HEK293 (cell line): ENCODE data around the gene ELFN1.

ENCODE experiments used
- CTCF ChIA-PET: fragments of 350-600 bp; formaldehyde crosslinking; extraction: SDS; loops from one replicate; lab custom pipeline; 2021; ENCODE audit warnings: antibody characterized with exemption; lab: Yijun Ruan, JAX
- POLR2A ChIA-PET: fragments of 300-600 bp; formaldehyde crosslinking; extraction: SDS; loops from one replicate; lab custom pipeline; 2020; ENCODE audit warnings: antibody characterized with exemption, inconsistent platforms; lab: Yijun Ruan, JAX
- H3K27ac ChIP-seq: fragments of 200-500 bp; sonication (Bioruptor generic); 2 replicates; pipeline ENCODE4 v1.5.1; 2014; ENCODE audit warnings: low read depth, low read length, control low read depth, inconsistent platforms; ENCODE audit errors: extremely low read depth
- H3K36me3 ChIP-seq, 2 experiments: fragments of 200-500 bp in 1 of 2; sonication (Bioruptor generic) in 1 of 2; 1 replicate in 1 of 2; 2 replicates in 1 of 2; pipeline ENCODE4 v1.5.1; 2014 to 2017; ENCODE audit warnings: inconsistent platforms in 2 of 2, low read length in 2 of 2; ENCODE audit not compliant: control insufficient read depth in 2 of 2, insufficient read depth in 1 of 2
- H3K4me1 ChIP-seq: fragments of 200-500 bp; sonication (Bioruptor generic); 2 replicates; pipeline ENCODE4 v1.5.1; 2014; ENCODE audit warnings: mild to moderate bottlenecking, low read length, inconsistent platforms; ENCODE audit not compliant: control insufficient read depth, insufficient read depth
- H3K4me3 ChIP-seq: 2 replicates; pipeline ENCODE4 v1.5.1; 2011; ENCODE audit warnings: low read depth, mild to moderate bottlenecking, control low read depth, low read length, moderate library complexity
- H3K9me3 ChIP-seq: fragments of 200-500 bp; sonication (Bioruptor generic); 2 replicates; pipeline ENCODE4 v1.5.1; 2014; ENCODE audit warnings: low read depth, low read length, inconsistent platforms; ENCODE audit not compliant: control insufficient read depth, insufficient read depth
- AEBP2 ChIP-seq: fragments of 450-650 bp; formaldehyde crosslinking; IDR thresholded peaks from 2 replicates; pipeline ENCODE4 v1.5.1; 2016; ENCODE audit warnings: missing biosample characterization, missing genetic modification characterization, borderline replicate concordance
- GFI1B ChIP-seq: fragments of 450-650 bp; formaldehyde crosslinking; IDR thresholded peaks from 2 replicates; pipeline ENCODE4 v1.5.1; 2016; ENCODE audit warnings: missing biosample characterization, missing genetic modification characterization
- HOXA7 ChIP-seq: sonication (generic); formaldehyde crosslinking; IDR thresholded peaks from 2 replicates; pipeline ENCODE4 v1.8.1; 2022; ENCODE audit warnings: missing genetic modification reagents, borderline replicate concordance
- IKZF3 ChIP-seq: fragments of 450-650 bp; IDR thresholded peaks from 2 replicates; pipeline ENCODE4 v1.5.0; 2018; ENCODE audit warnings: missing biosample characterization, mild to moderate bottlenecking, missing genetic modification characterization, moderate library complexity
- PBX3 ChIP-seq: sonication (generic); formaldehyde crosslinking; IDR thresholded peaks from 2 replicates; pipeline ENCODE4 v1.8.1; 2022; ENCODE audit warnings: mild to moderate bottlenecking, moderate library complexity, missing genetic modification reagents
- REPIN1 ChIP-seq: fragments of 450-650 bp; formaldehyde crosslinking; IDR thresholded peaks from 2 replicates; pipeline ENCODE4 v1.5.1; 2017; ENCODE audit warnings: missing biosample characterization, missing genetic modification characterization, low read depth
- SP2 ChIP-seq: fragments of 450-650 bp; formaldehyde crosslinking; IDR thresholded peaks from 2 replicates; pipeline ENCODE4 v1.5.1; 2016; ENCODE audit warnings: missing biosample characterization, missing genetic modification characterization
- TCF7L2 ChIP-seq: IDR thresholded peaks from 2 replicates; pipeline ENCODE4 v1.6.1; 2011; ENCODE audit warnings: low read depth, mild to moderate bottlenecking, inconsistent platforms, low read length, moderate library complexity, borderline replicate concordance
- ZBTB20 ChIP-seq: fragments of 450-650 bp; formaldehyde crosslinking; IDR thresholded peaks from 2 replicates; pipeline ENCODE4 v1.5.1; 2016; ENCODE audit warnings: missing biosample characterization, missing genetic modification characterization
- ZBTB7A ChIP-seq: fragments of 450-650 bp; formaldehyde crosslinking; IDR thresholded peaks from 2 replicates; pipeline ENCODE4 v1.5.1; 2016; ENCODE audit warnings: low read depth, missing biosample characterization, missing genetic modification characterization
- ZNF10 ChIP-seq: fragments of 450-650 bp; formaldehyde crosslinking; IDR thresholded peaks from 2 replicates; pipeline ENCODE4 v1.5.1; 2017; ENCODE audit warnings: missing biosample characterization, missing genetic modification characterization
- ZNF114 ChIP-seq: fragments of 450-650 bp; formaldehyde crosslinking; IDR thresholded peaks from 2 replicates; pipeline ENCODE4 v1.5.0; 2017; ENCODE audit warnings: missing biosample characterization, missing genetic modification characterization
- ZNF133 ChIP-seq: fragments of 450-650 bp; formaldehyde crosslinking; IDR thresholded peaks from 2 replicates; pipeline ENCODE4 v1.5.1; 2016; ENCODE audit warnings: missing biosample characterization, missing genetic modification characterization
- ZNF148 ChIP-seq: fragments of 450-650 bp; formaldehyde crosslinking; IDR thresholded peaks from 2 replicates; pipeline ENCODE4 v1.5.0; 2017; ENCODE audit warnings: missing biosample characterization, missing genetic modification characterization, borderline replicate concordance
- ZNF394 ChIP-seq: fragments of 450-650 bp; formaldehyde crosslinking; IDR thresholded peaks from 2 replicates; pipeline ENCODE4 v1.5.1; 2016; ENCODE audit warnings: missing biosample characterization, missing genetic modification characterization, mild to moderate bottlenecking, moderate library complexity, borderline replicate concordance
- ZNF423 ChIP-seq: fragments of 450-650 bp; formaldehyde crosslinking; IDR thresholded peaks from 2 replicates; pipeline ENCODE4 v1.5.1; 2016; ENCODE audit warnings: missing biosample characterization, missing genetic modification characterization
- ZNF529 ChIP-seq: fragments of 450-650 bp; formaldehyde crosslinking; IDR thresholded peaks from 2 replicates; pipeline ENCODE4 v1.5.1; 2017; ENCODE audit warnings: missing genetic modification characterization, missing biosample characterization; ENCODE audit not compliant: insufficient replicate concordance
- ZNF544 ChIP-seq: fragments of 450-650 bp; formaldehyde crosslinking; IDR thresholded peaks from 2 replicates; pipeline ENCODE4 v1.5.0; 2017; ENCODE audit warnings: missing biosample characterization, missing genetic modification characterization
- ZNF580 ChIP-seq: fragments of 450-650 bp; formaldehyde crosslinking; IDR thresholded peaks from 2 replicates; pipeline ENCODE4 v1.5.1; 2016; ENCODE audit warnings: missing biosample characterization, missing genetic modification characterization
- ZNF626 ChIP-seq: fragments of 450-650 bp; sonication (Bioruptor Pico); formaldehyde crosslinking; IDR thresholded peaks from 2 replicates; pipeline ENCODE4 v1.5.1; 2018; ENCODE audit warnings: missing biosample characterization, missing genetic modification characterization, inconsistent platforms
- ZNF629 ChIP-seq: fragments of 450-650 bp; formaldehyde crosslinking; IDR thresholded peaks from 2 replicates; pipeline ENCODE4 v1.5.1; 2017; ENCODE audit warnings: missing biosample characterization, missing genetic modification characterization
- ZNF704 ChIP-seq: fragments of 450-650 bp; formaldehyde crosslinking; IDR thresholded peaks from 2 replicates; pipeline ENCODE4 v1.5.1; 2016; ENCODE audit warnings: missing biosample characterization, missing genetic modification characterization
- ZNF777 ChIP-seq: fragments of 450-650 bp; formaldehyde crosslinking; IDR thresholded peaks from 2 replicates; pipeline ENCODE4 v1.5.1; 2017; ENCODE audit warnings: missing biosample characterization, missing genetic modification characterization, borderline replicate concordance
- ZSCAN18 ChIP-seq: fragments of 450-650 bp; formaldehyde crosslinking; IDR thresholded peaks from 2 replicates; pipeline ENCODE4 v1.5.1; 2016; ENCODE audit warnings: missing biosample characterization, missing genetic modification characterization
- TF ChIP-seq, protein P1 (sequence below): fragments of 450-650 bp; formaldehyde crosslinking; IDR thresholded peaks from 2 replicates; pipeline ENCODE4 v1.5.1; 2017; ENCODE audit warnings: missing biosample characterization, missing genetic modification characterization

The ELFN1 gene

GRCh38 chr7:1769286-1770200 is 99.5 kb downstream of the ELFN1 start:
- POLR2A ChIA-PET = no interaction called here
- Histone ChIP-seq H3K36me3 (no peaks in the 10 kb centered on the region), H3K27ac (no peak overlapping the region), H3K4me1 (no peaks in the 10 kb centered on the region), H3K9me3 (no peaks in the 10 kb centered on the region), H3K4me3 (no peak overlapping the region)
- CTCF ChIA-PET = no interaction called here
- TF ChIP-seq, protein P1, sequence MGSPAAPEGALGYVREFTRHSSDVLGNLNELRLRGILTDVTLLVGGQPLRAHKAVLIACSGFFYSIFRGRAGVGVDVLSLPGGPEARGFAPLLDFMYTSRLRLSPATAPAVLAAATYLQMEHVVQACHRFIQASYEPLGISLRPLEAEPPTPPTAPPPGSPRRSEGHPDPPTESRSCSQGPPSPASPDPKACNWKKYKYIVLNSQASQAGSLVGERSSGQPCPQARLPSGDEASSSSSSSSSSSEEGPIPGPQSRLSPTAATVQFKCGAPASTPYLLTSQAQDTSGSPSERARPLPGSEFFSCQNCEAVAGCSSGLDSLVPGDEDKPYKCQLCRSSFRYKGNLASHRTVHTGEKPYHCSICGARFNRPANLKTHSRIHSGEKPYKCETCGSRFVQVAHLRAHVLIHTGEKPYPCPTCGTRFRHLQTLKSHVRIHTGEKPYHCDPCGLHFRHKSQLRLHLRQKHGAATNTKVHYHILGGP (tag by site-specific recombination) = no peak
- no peak for TF ChIP-seq ZNF626 (tag by site-specific recombination)
- TF ChIP-seq ZNF394 = no peak
- TF ChIP-seq PBX3 = no peak
- TF ChIP-seq TCF7L2 = no peak
- no peak for TF ChIP-seq ZNF777
- TF ChIP-seq ZNF580 (tag by site-specific recombination) = no peak
- TF ChIP-seq GFI1B (tag by site-specific recombination) = no peak
- TF ChIP-seq SP2 (tag by site-specific recombination) = no peak
- TF ChIP-seq IKZF3 = no peak
- TF ChIP-seq ZNF629 (tag by site-specific recombination) = no peak
- no peak for TF ChIP-seq REPIN1

GRCh38 chr7:1770331-1770730 is 100.3 kb downstream of the ELFN1 start:
- H3K9me3 ChIP-seq = no peaks in the 10 kb centered on the region
- no peaks in the 10 kb centered on the region for H3K4me1 ChIP-seq
- H3K4me3 ChIP-seq = no peak overlapping the region
- POLR2A ChIA-PET = no interaction called here
- no peaks in the 10 kb centered on the region for H3K36me3 ChIP-seq
- no peak overlapping the region for H3K27ac ChIP-seq
- CTCF ChIA-PET = interaction anchor here (0.7 kb wide), 2 partner anchors 242 to 1384 kb away, joined by 3 read pairs; no protein-coding TSS in a partner anchor
- TF ChIP-seq ZNF10 = no peak
- TF ChIP-seq ZNF704 (tag by site-specific recombination) = no peak
- no peak for TF ChIP-seq ZNF626 (tag by site-specific recombination)
- TF ChIP-seq ZSCAN18 (tag by site-specific recombination) = no peak
- TF ChIP-seq ZNF133 (tag by site-specific recombination) = no peak
- TF ChIP-seq ZNF544 (tag by site-specific recombination) = no peak
- TF ChIP-seq HOXA7 (CRISPR knock-in tag) = no peak
- TF ChIP-seq ZNF148 (tag by site-specific recombination) = no peak
- no peak for TF ChIP-seq ZNF114 (tag by site-specific recombination)
- TF ChIP-seq ZNF529 (tag by site-specific recombination) = no peak
- no peak for TF ChIP-seq ZBTB20 (tag by site-specific recombination)
- TF ChIP-seq ZBTB7A = no peak
- no peak for TF ChIP-seq ZNF423 (tag by site-specific recombination)
- TF ChIP-seq AEBP2 (tag by site-specific recombination) = no peak
